Measurements from ENCODE around the gene IVNS1ABP. TPM values are rescaled to one million over a fixed set of nuclear protein-coding genes. Genes with fewer than 3 reads are reported as not detected.
"Not testable (repeated sequence)": the region's sequence is repeated elsewhere in the genome, so short reads cannot be mapped to it uniquely, and the experiment has no call there.

IVNS1ABP gene
- total and polyA plus RNA-seq, 2 donors (not counting 3 experiments of a cell fraction or from before 2014, with no cell fraction given), result 26.3 to 81.6 TPM

GRCh38 chr1:185322636-185323035 lies 5.6 kb upstream of the IVNS1ABP start:
- Histone ChIP-seq H3K4me1 (ENCODE audit: control insufficient read depth, extremely low read depth, insufficient read depth, low read length) (peaks cover 6% of the 10 kb centered on the region), H3K4me3 (replicated peaks in 1 of 3; ENCODE audit: insufficient read depth in 1 of 3, low read depth in 1 of 3, low read length in 3 of 3) (no peak overlapping the region), H3K4me2 (ENCODE audit: insufficient read depth, low read length) (no peak overlapping the region), H3K79me2 (ENCODE audit: control insufficient read depth, insufficient read depth, low read length) (no peaks in the 10 kb centered on the region), H3K36me3 (ENCODE audit: control insufficient read depth in 2 of 2, extremely low read depth in 1 of 2, insufficient read depth in 2 of 2, low read length in 2 of 2) (no peaks in the 10 kb centered on the region), H3K9ac (replicated peaks; ENCODE audit: extremely low read depth, insufficient read depth, low read length) (no peak overlapping the region), H4K20me1 (replicated peaks; ENCODE audit: control insufficient read depth, extremely low read depth, insufficient read depth, low read length) (no peaks in the 10 kb centered on the region), H3K27ac (ENCODE audit: insufficient read depth, low read depth, low read length) (no peak overlapping the region), H3K27me3 (ENCODE audit: control insufficient read depth in 2 of 2, insufficient read depth in 2 of 2, low read length in 2 of 2) (no peaks in the 10 kb centered on the region), H2AFZ (ENCODE audit: low read depth, low read length) (no peak overlapping the region), H3K9me1 (replicated peaks; ENCODE audit: control insufficient read depth, extremely low read depth, insufficient read depth, low read length) (no peaks in the 10 kb centered on the region), H3K9me3 (replicated peaks; ENCODE audit: control insufficient read depth, insufficient read depth, low read length) (no peaks in the 10 kb centered on the region)
- TF ChIP-seq, protein P1, sequence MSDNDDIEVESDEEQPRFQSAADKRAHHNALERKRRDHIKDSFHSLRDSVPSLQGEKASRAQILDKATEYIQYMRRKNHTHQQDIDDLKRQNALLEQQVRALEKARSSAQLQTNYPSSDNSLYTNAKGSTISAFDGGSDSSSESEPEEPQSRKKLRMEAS (IDR thresholded peaks at IDR 0.05; ENCODE audit: insufficient read depth, insufficient read length), result no peak
- TF ChIP-seq FOS (IDR thresholded peaks at IDR 0.05; ENCODE audit: borderline replicate concordance, insufficient read depth, low read length) (no peak), POLR2A (IDR thresholded peaks at IDR 0.05; ENCODE audit: low read depth, low read length) (no peak), POLR2AphosphoS5 (IDR thresholded peaks at IDR 0.05; ENCODE audit: insufficient read depth, low read depth, low read length) (no peak), JUN (IDR thresholded peaks at IDR 0.05; ENCODE audit: borderline replicate concordance, insufficient read depth, insufficient read length, low read depth) (no peak), MYC (IDR thresholded peaks at IDR 0.05; ENCODE audit: low read depth, low read length) (no peak), CTCF (IDR thresholded peaks at IDR 0.05; ENCODE audit: extremely low read depth in 1 of 2, insufficient read depth in 1 of 2, low read depth in 1 of 2, low read length in 2 of 2) (no peak), EZH2 (IDR thresholded peaks at IDR 0.05; ENCODE audit: borderline replicate concordance, low read depth, low read length, severe bottlenecking) (no peak), GATA2 (IDR thresholded peaks at IDR 0.05; ENCODE audit: insufficient read depth, insufficient read length, low read depth, low read length) (no peak)
- dilution Hi-C loops (cut with MboI; ENCODE audit: extremely low pct_ligation_motif_present, low sequenced_read_pairs), result no loop called here
- POLR2A ChIA-PET, result no interaction called here
- no TSS peak for BruUV-seq (replicated peaks)
- FAIRE-seq (no peak), DNase-seq (ENCODE audit: low read depth, low spot score) (no peak)
- CTCF ChIA-PET, result interaction anchor here (1.3 kb wide), 1 partner anchor 15 kb away, joined by 3 read pairs; no protein-coding TSS in a partner anchor
- intact Hi-C loops (cut with micrococcal nuclease), result no loop called here

DNA sequence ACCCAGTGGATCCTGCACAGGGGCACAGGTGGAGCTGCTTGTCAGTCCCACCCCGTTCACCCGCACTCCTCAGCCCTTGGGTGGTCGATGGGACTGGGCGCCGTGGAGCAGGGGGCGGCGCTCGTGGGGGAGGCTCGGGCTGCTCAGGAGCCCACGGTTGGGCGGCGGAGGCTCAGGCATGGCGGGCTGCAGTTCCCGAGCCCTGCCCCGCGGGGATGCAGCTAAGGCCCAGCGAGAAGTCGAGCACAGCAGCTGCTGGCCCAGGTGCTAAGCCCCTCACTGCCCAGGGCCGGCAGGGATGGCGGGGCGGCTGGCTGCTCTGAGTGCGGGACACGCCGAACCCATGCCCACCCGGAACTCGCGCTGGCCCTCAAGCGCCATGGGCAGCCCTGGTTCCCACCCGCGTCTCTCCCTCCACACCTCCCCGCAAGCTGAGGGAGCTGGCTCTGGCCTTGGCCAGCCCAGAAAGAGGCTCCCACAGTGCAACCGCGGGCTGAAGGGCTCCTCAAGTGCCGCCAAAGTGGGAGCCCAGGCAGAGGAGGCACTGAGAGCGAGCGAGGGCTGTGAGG lies 4.7 kb upstream of the IVNS1ABP start:
- H3K36me3 ChIP-seq (ENCODE audit: control insufficient read depth in 2 of 2, extremely low read depth in 1 of 2, insufficient read depth in 2 of 2, low read length in 2 of 2); H3K79me2 ChIP-seq (ENCODE audit: control insufficient read depth, insufficient read depth, low read length); H3K4me2 ChIP-seq (ENCODE audit: insufficient read depth, low read length); H3K27ac ChIP-seq (ENCODE audit: insufficient read depth, low read depth, low read length); H3K9me3 ChIP-seq (replicated peaks; ENCODE audit: control insufficient read depth, insufficient read depth, low read length); dilution Hi-C loops (cut with MboI; ENCODE audit: extremely low pct_ligation_motif_present, low sequenced_read_pairs); H2AFZ ChIP-seq (ENCODE audit: low read depth, low read length); H3K27me3 ChIP-seq (ENCODE audit: control insufficient read depth in 2 of 2, insufficient read depth in 2 of 2, low read length in 2 of 2); BruUV-seq (replicated peaks); FAIRE-seq; H4K20me1 ChIP-seq (replicated peaks; ENCODE audit: control insufficient read depth, extremely low read depth, insufficient read depth, low read length); CTCF ChIA-PET; H3K9me1 ChIP-seq (replicated peaks; ENCODE audit: control insufficient read depth, extremely low read depth, insufficient read depth, low read length); H3K9ac ChIP-seq (replicated peaks; ENCODE audit: extremely low read depth, insufficient read depth, low read length); H3K4me1 ChIP-seq (ENCODE audit: control insufficient read depth, extremely low read depth, insufficient read depth, low read length); H3K4me3 ChIP-seq (replicated peaks in 1 of 3; ENCODE audit: insufficient read depth in 1 of 3, low read depth in 1 of 3, low read length in 3 of 3); POLR2A ChIA-PET; intact Hi-C loops (cut with micrococcal nuclease); DNase-seq (ENCODE audit: low read depth, low spot score): not testable (repeated sequence)

GRCh38 chr1:185321104-185321503 lies 4.1 kb upstream of the IVNS1ABP start:
- H3K4me2 ChIP-seq (ENCODE audit: insufficient read depth, low read length); H2AFZ ChIP-seq (ENCODE audit: low read depth, low read length); H3K36me3 ChIP-seq (ENCODE audit: control insufficient read depth in 2 of 2, extremely low read depth in 1 of 2, insufficient read depth in 2 of 2, low read length in 2 of 2); H3K9ac ChIP-seq (replicated peaks; ENCODE audit: extremely low read depth, insufficient read depth, low read length); BruUV-seq (replicated peaks); intact Hi-C loops (cut with micrococcal nuclease); H3K79me2 ChIP-seq (ENCODE audit: control insufficient read depth, insufficient read depth, low read length); FAIRE-seq; H3K9me3 ChIP-seq (replicated peaks; ENCODE audit: control insufficient read depth, insufficient read depth, low read length); H3K9me1 ChIP-seq (replicated peaks; ENCODE audit: control insufficient read depth, extremely low read depth, insufficient read depth, low read length); dilution Hi-C loops (cut with MboI; ENCODE audit: extremely low pct_ligation_motif_present, low sequenced_read_pairs); H3K27ac ChIP-seq (ENCODE audit: insufficient read depth, low read depth, low read length); H3K4me3 ChIP-seq (replicated peaks in 1 of 3; ENCODE audit: insufficient read depth in 1 of 3, low read depth in 1 of 3, low read length in 3 of 3); DNase-seq (ENCODE audit: low read depth, low spot score); POLR2A ChIA-PET; H3K4me1 ChIP-seq (ENCODE audit: control insufficient read depth, extremely low read depth, insufficient read depth, low read length); H3K27me3 ChIP-seq (ENCODE audit: control insufficient read depth in 2 of 2, insufficient read depth in 2 of 2, low read length in 2 of 2); H4K20me1 ChIP-seq (replicated peaks; ENCODE audit: control insufficient read depth, extremely low read depth, insufficient read depth, low read length); CTCF ChIA-PET: not testable (repeated sequence)

Measured in endothelial cell of umbilical vein (primary cell).